ENCODE results near the gene CPNE4. TPM values are rescaled to one million over a fixed set of nuclear protein-coding genes. Genes with fewer than 3 reads are reported as not detected.
"Not testable (repeated sequence)": the region's sequence is repeated elsewhere in the genome, so short reads cannot be mapped to it uniquely, and the experiment has no call there.

Gene CPNE4
- total RNA-seq, 1 donor = not detected

DNA sequence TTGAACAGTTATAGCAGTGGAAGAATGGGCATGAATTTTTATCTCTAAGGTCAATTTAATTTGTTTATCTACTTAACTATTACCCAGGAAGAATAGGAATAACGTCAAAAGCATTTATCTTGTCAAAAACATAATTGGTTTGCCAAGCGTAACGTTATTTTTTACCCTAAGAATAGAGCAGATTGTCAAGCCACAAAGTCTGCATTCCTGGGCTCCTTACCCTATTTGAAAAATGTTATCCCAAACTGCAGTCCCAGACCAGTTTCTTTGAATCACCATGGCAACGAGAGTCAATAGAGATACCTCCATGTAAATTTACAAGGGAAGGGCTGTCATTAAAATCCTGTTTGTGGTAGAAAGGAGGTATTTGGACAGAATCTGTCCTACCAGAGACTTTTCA, 61.1 kb downstream of the CPNE4 start:
- peak; percentile 57 for DNase-seq (ENCODE audit: low read depth)
- no peak overlapping the region for H3K4me3 ChIP-seq (ENCODE audit: low read depth, low read length)
- TF ChIP-seq, protein P1, sequence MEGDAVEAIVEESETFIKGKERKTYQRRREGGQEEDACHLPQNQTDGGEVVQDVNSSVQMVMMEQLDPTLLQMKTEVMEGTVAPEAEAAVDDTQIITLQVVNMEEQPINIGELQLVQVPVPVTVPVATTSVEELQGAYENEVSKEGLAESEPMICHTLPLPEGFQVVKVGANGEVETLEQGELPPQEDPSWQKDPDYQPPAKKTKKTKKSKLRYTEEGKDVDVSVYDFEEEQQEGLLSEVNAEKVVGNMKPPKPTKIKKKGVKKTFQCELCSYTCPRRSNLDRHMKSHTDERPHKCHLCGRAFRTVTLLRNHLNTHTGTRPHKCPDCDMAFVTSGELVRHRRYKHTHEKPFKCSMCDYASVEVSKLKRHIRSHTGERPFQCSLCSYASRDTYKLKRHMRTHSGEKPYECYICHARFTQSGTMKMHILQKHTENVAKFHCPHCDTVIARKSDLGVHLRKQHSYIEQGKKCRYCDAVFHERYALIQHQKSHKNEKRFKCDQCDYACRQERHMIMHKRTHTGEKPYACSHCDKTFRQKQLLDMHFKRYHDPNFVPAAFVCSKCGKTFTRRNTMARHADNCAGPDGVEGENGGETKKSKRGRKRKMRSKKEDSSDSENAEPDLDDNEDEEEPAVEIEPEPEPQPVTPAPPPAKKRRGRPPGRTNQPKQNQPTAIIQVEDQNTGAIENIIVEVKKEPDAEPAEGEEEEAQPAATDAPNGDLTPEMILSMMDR (IDR thresholded peaks at IDR 0.05; ENCODE audit: insufficient read depth, low read length) = no peak

DNA sequence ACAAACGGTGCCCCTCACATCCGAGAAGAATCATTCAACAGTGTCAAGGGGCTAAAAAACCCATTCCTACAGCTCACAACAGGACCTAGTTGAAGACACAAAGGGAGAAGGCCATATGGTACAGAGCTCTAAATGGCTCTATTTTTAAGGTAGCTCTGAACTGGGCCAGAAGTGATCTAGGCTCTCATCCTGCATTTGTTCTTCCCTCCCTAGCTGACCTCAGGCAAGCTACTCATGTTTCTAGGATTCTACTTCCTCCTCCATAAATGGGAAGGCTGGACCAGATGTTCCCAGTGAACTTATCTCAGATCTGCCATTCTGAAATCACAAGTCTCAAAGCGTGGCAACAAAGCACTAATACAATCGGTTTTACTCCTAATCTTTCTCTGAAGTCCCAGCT, 62.3 kb downstream of the CPNE4 start:
- no peak overlapping the region for H3K4me3 ChIP-seq (ENCODE audit: low read depth, low read length)
- TF ChIP-seq, protein P1 (IDR thresholded peaks at IDR 0.05; ENCODE audit: insufficient read depth, low read length) = no peak
- no peak for DNase-seq (ENCODE audit: low read depth)

DNA sequence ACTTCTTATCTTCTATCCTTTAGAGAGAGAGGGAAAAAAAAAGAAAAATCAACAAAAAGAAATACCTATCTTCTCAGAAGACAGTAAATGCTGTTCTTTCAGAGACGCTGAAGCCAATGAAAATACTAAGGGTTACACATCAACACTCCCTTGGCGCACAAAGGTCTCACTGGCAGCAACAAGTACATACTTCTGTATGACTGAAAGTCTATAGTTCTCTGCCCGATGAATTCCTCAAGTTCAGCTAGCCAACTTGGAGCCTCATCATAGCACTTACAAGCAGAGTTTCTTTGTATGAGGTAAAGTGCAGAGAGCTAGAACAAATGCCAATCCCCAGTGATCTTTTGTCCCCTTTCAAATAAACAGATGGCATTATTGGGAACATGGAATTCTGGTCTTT, 62.7 kb downstream of the CPNE4 start:
- H3K4me3 ChIP-seq (ENCODE audit: low read depth, low read length) = no peak overlapping the region
- peak; percentile 69 for DNase-seq (ENCODE audit: low read depth)
- TF ChIP-seq, protein P1 (IDR thresholded peaks at IDR 0.05; ENCODE audit: insufficient read depth, low read length) = no peak

DNA sequence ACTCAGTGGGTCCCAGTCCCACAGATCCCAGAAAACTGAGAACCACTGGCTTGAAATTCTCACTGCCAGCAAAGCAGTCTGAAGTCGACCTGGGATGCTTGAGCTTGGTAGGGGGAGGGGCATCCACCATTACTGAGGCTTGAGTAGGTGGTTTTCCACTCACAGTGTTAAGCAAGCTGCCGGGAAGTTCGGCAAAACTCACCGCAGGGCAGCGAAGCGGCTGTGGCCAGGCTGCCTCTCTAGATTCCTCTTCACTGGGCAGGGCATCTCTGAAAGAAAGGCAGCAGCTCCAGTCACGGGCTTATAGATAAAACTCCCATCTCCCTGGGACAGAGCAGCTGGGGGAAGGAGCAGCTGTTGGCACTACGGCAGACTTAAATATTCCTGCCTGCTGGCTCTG, 71.4 kb downstream of the CPNE4 start:
- DNase-seq (ENCODE audit: low read depth); H3K4me3 ChIP-seq (ENCODE audit: low read depth, low read length): not testable (repeated sequence)

DNA sequence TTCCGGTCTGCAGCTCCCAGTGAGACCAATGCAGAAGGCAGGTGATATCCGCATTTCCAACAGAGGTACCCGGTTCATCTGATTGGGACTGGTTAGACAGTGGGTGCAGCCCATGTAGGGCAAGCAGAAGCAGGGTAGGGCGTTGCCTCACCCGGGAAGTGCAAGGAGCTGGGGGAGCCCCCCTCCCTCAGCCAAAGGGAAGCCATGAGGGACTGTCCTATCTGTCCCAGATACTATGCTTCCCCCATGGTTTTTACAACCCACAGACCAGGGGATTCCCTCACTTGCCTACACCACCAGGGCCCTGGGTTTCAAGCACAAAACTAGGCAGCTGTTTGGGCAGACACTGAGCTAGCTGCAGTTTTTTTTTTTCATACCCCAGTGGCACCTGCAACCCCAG, 71.8 kb downstream of the CPNE4 start:
- TF ChIP-seq, protein P1 (IDR thresholded peaks at IDR 0.05; ENCODE audit: insufficient read depth, low read length) = no peak
- no peak overlapping the region for H3K4me3 ChIP-seq (ENCODE audit: low read depth, low read length)
- no peak for DNase-seq (ENCODE audit: low read depth)

DNA sequence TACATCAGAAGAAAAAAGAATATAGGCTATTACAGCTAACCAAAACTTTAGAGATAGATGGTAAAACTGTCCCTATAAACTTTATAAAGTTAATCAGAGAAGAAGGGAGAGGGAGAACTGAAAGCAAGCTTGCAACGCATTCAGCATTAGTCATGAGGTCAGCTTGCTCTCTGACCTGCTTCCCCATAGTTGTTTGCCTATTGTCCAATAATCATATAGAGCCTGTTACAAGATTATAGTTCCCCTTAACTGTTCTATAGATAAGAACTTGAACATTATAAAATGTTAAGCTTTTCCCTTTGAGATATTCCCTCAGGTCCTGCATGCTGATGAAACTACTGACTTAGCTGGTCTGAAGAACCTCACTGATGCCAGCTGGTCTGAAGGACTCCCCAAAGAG, 74.5 kb downstream of the CPNE4 start:
- peak; percentile 40 for DNase-seq (ENCODE audit: low read depth)
- TF ChIP-seq, protein P1 (IDR thresholded peaks at IDR 0.05; ENCODE audit: insufficient read depth, low read length) = no peak

DNA sequence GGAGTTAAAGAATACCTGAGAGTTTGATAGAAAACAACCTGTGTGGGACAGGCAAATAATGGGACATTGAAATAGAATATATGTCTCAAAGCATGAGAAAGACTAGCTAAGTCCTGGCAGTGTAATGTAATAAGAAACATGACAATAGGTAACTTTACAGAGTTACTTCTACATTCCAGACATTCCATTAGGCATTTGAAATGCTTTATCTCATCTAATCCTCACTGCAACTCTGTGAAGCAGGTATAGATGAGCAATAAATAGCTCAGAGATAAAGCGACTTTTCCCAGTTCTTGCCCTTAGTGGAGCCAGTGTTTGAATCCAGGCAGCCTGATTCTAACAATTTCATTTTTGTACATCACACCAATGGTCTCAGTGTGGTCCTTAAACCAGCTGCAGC, 76.8 kb downstream of the CPNE4 start:
- DNase-seq (ENCODE audit: low read depth) = no peak
- no peak overlapping the region for H3K4me3 ChIP-seq (ENCODE audit: low read depth, low read length)
- TF ChIP-seq, protein P1 (IDR thresholded peaks at IDR 0.05; ENCODE audit: insufficient read depth, low read length) = no peak

More for the DNA sequence above, 74.5 kb downstream of the CPNE4 start:
- H3K4me3 ChIP-seq (ENCODE audit: low read depth, low read length) = no peak overlapping the region
